HG03442 (cell line): ENCODE data around the gene SLC38A2.

ENCODE experiments used
- ATAC-seq: cut with Tn5 transposase; IDR thresholded peaks from one replicate; pipeline ENCODE4 v1.9.1; 2021; ENCODE audit warnings: mild to moderate bottlenecking, moderate library complexity; ENCODE audit not compliant: unreplicated experiment

SLC38A2 gene

DNA sequence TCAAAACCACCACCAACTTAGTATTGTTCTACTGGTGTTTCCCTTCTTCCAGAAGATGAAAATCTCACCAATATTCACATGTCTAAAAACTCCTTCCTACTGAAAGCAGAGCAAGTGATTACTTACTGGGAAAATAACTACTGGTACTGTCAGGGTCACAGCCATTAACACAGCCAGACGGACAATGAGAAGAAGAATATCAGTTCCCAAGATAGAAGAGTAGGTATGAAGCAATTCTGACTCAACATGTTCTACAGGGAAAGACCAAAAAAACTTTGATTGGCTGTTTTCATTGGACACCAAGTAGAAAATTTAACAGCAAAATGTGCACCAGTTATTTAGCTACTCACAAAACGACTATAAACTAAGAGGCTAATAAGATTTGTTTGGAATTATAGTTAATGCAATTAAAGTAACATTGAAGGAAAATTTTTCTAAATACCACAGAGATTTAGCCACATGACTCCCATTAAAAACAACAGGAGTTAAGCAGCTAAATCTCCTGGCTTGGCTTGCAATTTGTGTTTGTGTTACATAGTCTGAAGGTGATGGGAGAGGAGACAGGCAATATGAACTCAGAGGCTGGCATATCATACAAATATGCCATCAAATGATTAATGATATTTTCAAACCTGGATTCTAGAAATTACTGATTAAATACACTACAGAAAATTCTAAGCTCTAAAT, 9.5 kb downstream of the SLC38A2 start:
- ATAC-seq: no peak

- ATAC-seq: no peak
These were observed 10.9 kb downstream of the SLC38A2 start for GRCh38 chr12:46361667-46362034.

GRCh38 chr12:46360908-46361666, 11.5 kb downstream of the SLC38A2 start:
- ATAC-seq: peak; percentile 75

DNA sequence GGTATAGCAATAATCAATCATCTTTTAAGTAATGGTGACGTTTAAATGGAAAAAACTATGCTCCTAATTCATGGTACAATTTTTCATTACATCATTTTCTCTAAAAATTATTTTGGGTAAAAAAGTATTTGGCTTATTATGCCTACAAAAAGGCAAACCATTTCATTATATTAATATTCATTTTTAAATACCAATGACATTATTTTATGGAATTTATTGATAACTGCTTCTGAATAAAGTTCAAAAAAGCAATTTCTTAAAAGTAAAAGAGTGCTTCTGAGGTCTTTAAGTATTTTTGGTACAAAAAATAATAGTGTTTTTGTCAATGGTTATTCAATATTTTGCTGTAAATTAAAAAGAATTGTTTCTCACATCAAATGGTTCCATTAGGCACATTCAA, 12.2 kb downstream of the SLC38A2 start:
- no peak for ATAC-seq

DNA sequence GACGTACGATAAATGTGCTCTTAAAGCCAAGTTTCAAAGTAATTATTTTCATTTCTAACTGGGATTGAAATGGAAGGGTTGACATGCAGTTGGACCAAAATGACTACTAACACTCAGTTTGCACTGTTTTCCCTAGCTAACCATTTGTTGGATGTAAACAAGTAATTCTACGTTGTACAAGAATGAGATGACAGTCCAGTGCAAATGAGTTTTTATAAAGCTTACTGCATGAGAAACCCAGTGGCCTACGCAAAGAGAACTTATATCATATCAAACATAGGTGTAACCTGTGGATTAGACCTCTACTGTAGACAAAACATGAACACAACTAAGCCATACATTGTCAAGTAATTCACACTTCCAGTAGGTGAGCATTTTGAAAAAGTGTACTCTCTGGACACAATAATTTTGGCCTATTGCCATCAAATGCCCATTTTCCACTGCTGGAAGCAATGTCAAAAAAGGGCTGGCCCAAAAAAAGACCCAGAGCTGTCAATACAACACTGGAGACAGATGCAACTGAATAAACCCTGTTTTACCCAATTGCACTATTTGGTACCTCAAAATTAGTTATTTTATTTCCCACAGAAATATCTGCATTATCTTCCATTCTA, 12.8 kb downstream of the SLC38A2 start:
- no peak for ATAC-seq

DNA sequence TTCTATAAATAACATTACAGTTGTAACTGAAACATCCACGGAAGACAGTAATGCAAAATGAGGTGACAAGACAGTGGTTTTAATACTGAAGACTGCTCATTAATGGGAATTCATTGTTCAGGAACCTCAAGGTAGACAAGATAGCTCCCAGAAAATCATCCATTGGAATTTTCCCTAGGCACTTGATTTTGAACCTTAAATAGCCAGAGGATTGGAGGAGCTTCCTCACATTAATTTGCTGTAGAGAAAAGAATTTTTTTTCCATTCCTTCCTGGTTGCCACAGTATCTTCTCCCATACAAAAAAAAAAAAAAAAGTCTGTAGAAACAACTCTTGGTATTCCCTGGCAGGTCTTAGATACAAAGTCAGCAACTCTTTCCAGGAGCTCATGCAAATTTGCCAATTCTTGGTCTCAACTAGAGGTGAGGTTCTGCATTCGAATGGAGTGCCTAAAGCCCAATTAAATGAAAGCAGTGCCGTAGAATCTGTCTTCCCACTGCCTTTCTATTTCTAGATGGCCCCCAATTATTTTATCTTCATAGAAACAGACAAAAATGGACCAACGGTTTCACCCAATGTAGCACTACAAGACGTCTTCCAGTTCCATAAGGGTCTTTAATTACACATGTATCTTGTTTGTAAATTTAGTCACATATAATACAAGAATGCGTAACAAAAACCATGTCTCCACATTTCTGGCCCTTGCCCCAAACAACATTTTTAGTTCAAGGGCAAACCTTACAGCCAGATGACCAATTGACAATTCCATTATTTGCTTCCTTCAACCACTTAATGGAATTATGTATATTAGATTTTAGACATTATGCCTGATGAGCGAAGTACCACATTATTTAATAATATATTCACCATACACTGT, 13.5 kb downstream of the SLC38A2 start:
- no peak for ATAC-seq

GRCh38 chr12:46358325-46358700, 14.3 kb downstream of the SLC38A2 start:
- no peak for ATAC-seq

DNA sequence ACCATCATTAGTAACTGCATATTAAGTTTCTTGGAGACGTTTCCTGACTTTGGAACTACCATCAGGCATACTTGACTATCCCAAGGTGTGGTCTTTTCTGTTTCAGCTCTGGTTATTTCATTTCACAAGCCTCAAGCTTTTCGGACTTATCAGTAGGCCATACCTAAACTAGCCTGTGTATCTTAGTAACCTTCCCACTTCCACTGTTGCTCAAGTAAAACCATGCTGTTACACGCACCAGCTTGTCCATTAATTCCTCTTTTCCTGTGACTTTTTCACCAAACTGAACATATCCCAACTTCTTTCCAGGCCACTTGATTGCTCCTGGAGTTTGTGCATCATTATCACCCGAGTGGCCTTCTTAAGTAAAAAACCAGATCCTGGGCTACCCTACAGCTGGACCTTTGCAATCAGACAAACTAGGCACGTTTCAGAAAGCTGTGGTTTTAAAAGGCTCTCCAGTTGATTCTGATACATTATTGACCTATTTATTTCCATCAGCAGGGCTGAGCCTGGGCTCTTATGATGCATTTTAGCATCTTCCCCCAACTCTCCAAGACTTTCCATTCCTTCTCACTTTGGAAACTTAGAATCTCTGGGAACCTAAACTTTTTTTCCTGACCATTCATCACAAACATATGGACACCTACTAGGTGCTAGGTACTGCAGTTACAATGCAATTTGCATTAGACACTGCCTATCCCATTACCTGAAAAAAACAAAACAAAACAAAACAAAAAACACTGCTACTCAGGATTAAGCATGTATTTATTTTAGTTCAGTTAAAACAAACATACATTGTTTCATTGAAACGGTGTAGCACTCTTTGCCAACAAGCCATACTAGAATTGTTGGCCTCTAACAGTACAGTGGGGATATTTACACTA, 14.9 kb downstream of the SLC38A2 start:
- no peak for ATAC-seq

GRCh38 chr12:46356655-46357437, 15.7 kb downstream of the SLC38A2 start:
- no peak for ATAC-seq

DNA sequence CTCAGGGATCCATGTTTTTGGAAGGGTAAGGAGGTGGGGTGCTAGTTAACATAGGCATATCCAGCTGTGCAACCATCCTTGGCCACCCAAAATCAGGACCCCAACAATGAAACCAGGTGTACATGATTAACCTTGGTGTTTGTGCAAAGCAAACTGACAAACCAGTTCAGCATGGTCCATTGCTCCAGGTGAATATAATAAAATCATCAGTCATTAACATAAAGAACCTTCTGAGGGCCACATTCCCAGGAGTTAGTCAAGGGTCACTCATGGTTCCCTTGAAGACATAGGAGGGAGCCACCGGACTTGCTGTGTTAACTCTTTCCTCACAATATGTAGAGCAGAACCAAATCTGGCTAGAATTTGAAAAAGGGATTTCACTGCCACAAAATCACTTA, 17.8 kb downstream of the SLC38A2 start:
- ATAC-seq: no peak

DNA sequence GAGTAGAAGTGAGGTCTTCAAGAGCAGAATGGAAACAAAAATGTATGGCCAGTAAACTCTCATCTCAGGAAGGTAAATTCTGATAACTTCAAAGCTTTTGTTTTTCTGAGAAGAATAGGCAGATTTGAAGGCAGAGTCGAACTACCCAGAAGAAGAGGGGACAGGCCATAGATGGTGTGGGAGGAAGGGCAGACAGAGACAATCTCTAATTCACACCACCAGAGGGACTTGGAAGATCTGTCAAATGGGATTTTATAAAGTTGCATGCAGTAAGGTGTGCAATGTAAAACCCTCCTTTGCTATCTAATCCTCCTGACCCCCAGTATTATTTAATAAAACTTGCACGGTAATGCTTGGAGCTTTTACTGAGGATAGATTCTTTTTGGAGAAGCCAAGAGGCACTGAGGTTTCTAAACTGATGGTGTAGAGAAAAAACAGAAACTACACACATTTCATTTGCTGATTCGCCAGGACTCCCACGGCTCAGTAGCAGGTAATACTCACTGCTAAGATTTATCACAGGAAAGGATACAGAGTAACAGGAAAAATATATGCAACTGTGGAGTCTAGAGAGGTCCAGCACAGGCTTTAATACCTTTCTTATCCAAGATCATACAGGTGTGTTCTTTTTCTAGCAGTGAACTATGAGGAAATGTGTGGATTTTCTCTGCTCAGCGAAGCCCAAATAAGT, 18.3 kb downstream of the SLC38A2 start:
- no peak for ATAC-seq

GRCh38 chr12:46351886-46352650, 20.5 kb downstream of the SLC38A2 start:
- ATAC-seq: no peak

GRCh38 chr12:46351138-46351537, 21.4 kb downstream of the SLC38A2 start:
- ATAC-seq: no peak

DNA sequence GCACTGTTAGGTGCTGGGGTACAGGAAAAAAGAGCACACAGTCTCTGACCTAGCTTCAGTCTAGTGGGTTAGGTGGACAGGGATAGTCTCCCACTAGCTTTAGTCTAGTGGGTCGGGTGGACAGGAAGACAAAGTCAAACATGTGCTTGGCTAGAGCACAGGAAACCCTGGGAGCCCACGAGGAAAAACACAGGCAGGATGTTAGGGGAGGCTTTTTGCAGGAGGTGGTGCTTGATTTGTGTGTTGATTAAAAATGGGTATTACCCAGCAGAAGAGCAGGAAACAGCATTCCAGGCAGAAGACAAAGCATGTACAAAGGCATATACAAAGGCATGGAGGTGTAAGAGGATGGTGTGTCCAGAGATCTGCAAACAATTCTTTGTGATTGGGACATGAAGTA, 23.3 kb downstream of the SLC38A2 start:
- no peak for ATAC-seq

DNA sequence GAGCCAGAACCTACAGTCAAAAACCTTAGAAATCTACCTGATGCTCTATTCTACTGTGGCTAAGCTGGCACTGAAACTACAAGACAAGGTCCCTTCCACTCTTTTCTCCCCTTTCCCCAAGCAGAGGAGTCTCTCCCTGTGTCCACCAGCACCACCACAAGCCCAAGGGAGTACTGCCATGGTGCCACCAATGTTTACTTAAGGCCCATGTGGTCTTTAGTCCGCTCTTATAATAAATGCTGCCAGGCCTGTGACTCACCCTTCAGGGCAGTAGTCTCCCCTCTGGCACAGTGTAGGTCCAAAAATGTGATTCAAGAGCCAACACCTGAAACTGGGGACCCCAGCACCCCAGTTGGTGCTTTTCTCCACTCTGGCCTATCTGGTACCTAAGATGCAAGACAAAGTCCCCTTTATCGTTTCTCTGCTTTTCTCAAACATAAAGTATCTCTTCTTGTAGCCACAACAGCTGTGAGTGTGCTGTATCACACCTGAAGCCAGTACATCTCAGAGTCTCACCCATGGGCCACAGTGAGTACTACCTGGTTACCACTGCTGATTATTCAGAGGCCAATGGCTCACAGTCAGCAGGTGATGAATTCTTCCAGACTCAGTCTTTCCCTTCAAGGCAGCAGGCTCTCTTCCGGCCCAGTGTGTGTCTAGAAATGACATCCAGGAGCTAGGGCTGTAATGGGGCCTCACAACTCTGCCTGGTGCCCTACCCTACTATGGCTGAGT, 29.3 kb downstream of the SLC38A2 start:
- ATAC-seq: no peak

DNA sequence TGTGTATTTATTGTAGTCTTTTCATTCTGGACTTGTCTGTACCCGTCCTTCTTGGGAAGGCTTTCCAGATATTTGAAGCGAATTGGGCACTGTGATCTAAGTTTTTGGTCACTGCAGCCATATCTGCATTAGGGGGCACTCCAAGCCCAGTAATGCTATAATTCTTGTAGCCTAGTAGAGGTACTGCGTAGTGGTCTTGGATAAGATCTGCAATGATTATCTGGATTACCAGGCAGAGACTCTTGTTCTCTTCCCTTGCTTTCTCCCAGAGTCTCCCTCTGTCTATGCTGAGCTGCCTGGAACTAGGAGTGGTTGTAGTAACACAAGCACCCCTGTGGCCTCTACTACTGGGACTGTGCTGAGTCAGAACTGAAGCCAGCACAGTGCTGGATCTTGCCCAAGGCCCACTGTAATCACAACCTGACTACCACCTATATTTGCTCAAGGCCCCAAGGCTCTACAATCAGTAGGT, 30.0 kb downstream of the SLC38A2 start:
- peak; percentile 68 for ATAC-seq

DNA sequence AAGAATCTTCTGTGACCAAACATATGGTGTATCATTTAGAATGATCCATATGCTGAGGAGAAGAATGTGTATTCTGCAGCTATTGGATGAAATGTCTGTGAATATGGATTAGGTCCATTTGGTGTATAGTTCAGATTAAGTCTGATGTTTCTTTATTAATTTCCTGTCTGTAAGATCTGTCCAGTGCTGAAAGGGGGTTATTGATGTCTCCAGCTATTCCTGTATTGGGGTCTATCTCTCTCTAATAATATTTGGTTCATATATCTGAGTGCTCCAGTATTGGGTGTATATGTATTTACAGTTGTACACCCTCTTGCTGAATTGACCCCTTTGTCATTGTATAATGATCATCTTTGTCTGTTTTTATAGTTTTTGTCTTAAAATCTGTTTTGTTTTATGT, 33.5 kb downstream of the SLC38A2 start:
- ATAC-seq: no peak
